ENCODE measurements around the gene PLEKHH1.

The PLEKHH1 gene

DNA sequence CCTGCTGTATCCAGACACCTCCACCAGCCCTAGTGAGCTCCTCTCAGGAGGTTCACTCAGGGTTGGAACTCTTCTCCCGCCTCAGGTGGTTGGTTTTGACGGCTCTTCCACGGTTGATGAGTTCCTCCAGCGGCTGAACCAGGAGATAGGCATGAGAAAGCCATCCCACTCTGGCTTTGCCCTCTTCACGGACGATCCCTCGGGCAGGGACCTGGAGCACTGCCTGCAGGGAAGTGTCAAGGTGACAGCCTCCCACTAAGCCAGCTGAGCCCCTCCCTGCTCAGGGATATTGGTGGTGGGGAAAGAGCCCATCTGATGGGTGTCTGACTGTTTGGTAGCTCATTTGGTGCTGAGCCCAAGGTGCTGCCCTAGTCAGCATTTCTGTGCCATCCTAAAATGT lies 46.5 kb downstream of the PLEKHH1 start (continued):
- TF ChIP-seq, protein P1, sequence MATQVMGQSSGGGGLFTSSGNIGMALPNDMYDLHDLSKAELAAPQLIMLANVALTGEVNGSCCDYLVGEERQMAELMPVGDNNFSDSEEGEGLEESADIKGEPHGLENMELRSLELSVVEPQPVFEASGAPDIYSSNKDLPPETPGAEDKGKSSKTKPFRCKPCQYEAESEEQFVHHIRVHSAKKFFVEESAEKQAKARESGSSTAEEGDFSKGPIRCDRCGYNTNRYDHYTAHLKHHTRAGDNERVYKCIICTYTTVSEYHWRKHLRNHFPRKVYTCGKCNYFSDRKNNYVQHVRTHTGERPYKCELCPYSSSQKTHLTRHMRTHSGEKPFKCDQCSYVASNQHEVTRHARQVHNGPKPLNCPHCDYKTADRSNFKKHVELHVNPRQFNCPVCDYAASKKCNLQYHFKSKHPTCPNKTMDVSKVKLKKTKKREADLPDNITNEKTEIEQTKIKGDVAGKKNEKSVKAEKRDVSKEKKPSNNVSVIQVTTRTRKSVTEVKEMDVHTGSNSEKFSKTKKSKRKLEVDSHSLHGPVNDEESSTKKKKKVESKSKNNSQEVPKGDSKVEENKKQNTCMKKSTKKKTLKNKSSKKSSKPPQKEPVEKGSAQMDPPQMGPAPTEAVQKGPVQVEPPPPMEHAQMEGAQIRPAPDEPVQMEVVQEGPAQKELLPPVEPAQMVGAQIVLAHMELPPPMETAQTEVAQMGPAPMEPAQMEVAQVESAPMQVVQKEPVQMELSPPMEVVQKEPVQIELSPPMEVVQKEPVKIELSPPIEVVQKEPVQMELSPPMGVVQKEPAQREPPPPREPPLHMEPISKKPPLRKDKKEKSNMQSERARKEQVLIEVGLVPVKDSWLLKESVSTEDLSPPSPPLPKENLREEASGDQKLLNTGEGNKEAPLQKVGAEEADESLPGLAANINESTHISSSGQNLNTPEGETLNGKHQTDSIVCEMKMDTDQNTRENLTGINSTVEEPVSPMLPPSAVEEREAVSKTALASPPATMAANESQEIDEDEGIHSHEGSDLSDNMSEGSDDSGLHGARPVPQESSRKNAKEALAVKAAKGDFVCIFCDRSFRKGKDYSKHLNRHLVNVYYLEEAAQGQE (tag by site-specific recombination; IDR thresholded peaks at IDR 0.05) = no peak
- TF ChIP-seq, protein P2, sequence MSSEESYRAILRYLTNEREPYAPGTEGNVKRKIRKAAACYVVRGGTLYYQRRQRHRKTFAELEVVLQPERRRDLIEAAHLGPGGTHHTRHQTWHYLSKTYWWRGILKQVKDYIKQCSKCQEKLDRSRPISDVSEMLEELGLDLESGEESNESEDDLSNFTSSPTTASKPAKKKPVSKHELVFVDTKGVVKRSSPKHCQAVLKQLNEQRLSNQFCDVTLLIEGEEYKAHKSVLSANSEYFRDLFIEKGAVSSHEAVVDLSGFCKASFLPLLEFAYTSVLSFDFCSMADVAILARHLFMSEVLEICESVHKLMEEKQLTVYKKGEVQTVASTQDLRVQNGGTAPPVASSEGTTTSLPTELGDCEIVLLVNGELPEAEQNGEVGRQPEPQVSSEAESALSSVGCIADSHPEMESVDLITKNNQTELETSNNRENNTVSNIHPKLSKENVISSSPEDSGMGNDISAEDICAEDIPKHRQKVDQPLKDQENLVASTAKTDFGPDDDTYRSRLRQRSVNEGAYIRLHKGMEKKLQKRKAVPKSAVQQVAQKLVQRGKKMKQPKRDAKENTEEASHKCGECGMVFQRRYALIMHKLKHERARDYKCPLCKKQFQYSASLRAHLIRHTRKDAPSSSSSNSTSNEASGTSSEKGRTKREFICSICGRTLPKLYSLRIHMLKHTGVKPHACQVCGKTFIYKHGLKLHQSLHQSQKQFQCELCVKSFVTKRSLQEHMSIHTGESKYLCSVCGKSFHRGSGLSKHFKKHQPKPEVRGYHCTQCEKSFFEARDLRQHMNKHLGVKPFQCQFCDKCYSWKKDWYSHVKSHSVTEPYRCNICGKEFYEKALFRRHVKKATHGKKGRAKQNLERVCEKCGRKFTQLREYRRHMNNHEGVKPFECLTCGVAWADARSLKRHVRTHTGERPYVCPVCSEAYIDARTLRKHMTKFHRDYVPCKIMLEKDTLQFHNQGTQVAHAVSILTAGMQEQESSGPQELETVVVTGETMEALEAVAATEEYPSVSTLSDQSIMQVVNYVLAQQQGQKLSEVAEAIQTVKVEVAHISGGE (tag by site-specific recombination; conservative IDR thresholded peaks at IDR 0.05; ENCODE audit: low read depth) = no peak

DNA sequence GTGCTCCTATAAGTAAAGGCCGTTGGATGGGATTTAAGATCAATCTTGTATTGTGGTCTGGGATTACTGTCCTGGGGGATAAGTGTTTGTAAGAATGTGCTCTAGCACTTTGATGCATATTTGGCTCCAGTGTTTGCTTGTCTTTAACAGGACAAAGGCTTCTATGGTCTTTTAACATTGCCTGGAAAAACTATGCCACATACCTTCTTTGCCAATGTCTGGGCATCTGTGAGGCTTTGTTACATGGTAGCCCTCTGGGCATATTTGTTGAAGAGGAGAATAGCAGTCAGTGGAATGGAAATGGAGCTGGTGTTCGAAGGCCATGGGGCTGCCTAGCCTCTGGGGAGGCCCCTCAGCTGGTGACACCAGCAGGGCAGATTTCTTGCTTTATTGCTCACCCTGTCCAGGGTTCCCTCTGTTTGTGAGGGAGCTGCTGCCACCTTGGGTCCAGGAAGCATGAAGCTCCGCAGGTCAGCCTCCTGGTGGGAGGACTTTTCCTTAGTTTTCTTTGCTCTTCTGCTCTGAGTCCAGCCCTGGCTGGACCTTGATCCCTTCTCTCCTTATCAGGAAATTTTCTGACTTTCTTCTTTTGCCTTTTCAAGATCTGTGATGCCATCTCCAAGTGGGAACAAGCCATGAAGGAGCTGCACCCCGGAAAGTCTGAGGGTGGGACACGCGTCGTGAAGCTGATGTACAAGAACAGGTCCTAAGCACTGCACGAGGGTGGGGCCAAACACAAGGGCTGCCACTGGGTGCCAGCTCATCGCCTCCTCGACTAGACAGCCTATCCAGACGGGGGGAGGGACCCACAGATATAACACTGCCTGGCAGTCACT lies 47.5 kb downstream of the PLEKHH1 start:
- CTCF ChIA-PET = interaction anchor here (0.6 to 8.8 kb wide), 8 partner anchors 9 to 153 kb away, joined by 3 to 131 read pairs (median 26); partner anchors contain the start of genes PIGH and RDH12
- TF ChIP-seq, protein P3, sequence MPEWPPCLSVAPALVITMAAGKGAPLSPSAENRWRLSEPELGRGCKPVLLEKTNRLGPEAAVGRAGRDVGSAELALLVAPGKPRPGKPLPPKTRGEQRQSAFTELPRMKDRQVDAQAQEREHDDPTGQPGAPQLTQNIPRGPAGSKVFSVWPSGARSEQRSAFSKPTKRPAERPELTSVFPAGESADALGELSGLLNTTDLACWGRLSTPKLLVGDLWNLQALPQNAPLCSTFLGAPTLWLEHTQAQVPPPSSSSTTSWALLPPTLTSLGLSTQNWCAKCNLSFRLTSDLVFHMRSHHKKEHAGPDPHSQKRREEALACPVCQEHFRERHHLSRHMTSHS (tag by site-specific recombination; IDR thresholded peaks at IDR 0.05) = no peak
- TF ChIP-seq, protein P4, sequence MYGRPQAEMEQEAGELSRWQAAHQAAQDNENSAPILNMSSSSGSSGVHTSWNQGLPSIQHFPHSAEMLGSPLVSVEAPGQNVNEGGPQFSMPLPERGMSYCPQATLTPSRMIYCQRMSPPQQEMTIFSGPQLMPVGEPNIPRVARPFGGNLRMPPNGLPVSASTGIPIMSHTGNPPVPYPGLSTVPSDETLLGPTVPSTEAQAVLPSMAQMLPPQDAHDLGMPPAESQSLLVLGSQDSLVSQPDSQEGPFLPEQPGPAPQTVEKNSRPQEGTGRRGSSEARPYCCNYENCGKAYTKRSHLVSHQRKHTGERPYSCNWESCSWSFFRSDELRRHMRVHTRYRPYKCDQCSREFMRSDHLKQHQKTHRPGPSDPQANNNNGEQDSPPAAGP (tag by site-specific recombination; IDR thresholded peaks at IDR 0.05) = no peak
- TF ChIP-seq, protein P5, sequence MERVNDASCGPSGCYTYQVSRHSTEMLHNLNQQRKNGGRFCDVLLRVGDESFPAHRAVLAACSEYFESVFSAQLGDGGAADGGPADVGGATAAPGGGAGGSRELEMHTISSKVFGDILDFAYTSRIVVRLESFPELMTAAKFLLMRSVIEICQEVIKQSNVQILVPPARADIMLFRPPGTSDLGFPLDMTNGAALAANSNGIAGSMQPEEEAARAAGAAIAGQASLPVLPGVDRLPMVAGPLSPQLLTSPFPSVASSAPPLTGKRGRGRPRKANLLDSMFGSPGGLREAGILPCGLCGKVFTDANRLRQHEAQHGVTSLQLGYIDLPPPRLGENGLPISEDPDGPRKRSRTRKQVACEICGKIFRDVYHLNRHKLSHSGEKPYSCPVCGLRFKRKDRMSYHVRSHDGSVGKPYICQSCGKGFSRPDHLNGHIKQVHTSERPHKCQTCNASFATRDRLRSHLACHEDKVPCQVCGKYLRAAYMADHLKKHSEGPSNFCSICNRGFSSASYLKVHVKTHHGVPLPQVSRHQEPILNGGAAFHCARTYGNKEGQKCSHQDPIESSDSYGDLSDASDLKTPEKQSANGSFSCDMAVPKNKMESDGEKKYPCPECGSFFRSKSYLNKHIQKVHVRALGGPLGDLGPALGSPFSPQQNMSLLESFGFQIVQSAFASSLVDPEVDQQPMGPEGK (tag by site-specific recombination; IDR thresholded peaks at IDR 0.05) = no peak
- TF ChIP-seq ZNF433 (tag by site-specific recombination; IDR thresholded peaks at IDR 0.05; ENCODE audit: low read depth) (no peak), ZNF391 (tag by site-specific recombination; IDR thresholded peaks at IDR 0.05; ENCODE audit: borderline replicate concordance, low read depth) (no peak), ZNF114 (tag by site-specific recombination; IDR thresholded peaks at IDR 0.05) (no peak), ZNF214 (tag by site-specific recombination; IDR thresholded peaks at IDR 0.05; ENCODE audit: borderline replicate concordance) (no peak), OSR2 (tag by site-specific recombination; IDR thresholded peaks at IDR 0.05) (no peak), REPIN1 (tag by site-specific recombination; IDR thresholded peaks at IDR 0.05; ENCODE audit: low read depth) (no peak), ZFP37 (tag by site-specific recombination; IDR thresholded peaks at IDR 0.05) (no peak)
- TF ChIP-seq, protein P6, sequence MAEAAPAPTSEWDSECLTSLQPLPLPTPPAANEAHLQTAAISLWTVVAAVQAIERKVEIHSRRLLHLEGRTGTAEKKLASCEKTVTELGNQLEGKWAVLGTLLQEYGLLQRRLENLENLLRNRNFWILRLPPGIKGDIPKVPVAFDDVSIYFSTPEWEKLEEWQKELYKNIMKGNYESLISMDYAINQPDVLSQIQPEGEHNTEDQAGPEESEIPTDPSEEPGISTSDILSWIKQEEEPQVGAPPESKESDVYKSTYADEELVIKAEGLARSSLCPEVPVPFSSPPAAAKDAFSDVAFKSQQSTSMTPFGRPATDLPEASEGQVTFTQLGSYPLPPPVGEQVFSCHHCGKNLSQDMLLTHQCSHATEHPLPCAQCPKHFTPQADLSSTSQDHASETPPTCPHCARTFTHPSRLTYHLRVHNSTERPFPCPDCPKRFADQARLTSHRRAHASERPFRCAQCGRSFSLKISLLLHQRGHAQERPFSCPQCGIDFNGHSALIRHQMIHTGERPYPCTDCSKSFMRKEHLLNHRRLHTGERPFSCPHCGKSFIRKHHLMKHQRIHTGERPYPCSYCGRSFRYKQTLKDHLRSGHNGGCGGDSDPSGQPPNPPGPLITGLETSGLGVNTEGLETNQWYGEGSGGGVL (tag by site-specific recombination; IDR thresholded peaks at IDR 0.05) = no peak
- TF ChIP-seq, protein P7, sequence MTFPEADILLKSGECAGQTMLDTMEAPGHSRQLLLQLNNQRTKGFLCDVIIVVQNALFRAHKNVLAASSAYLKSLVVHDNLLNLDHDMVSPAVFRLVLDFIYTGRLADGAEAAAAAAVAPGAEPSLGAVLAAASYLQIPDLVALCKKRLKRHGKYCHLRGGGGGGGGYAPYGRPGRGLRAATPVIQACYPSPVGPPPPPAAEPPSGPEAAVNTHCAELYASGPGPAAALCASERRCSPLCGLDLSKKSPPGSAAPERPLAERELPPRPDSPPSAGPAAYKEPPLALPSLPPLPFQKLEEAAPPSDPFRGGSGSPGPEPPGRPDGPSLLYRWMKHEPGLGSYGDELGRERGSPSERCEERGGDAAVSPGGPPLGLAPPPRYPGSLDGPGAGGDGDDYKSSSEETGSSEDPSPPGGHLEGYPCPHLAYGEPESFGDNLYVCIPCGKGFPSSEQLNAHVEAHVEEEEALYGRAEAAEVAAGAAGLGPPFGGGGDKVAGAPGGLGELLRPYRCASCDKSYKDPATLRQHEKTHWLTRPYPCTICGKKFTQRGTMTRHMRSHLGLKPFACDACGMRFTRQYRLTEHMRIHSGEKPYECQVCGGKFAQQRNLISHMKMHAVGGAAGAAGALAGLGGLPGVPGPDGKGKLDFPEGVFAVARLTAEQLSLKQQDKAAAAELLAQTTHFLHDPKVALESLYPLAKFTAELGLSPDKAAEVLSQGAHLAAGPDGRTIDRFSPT (tag by site-specific recombination; IDR thresholded peaks at IDR 0.05) = no peak
- Histone ChIP-seq H3K27ac (ENCODE audit: extremely low read depth, low read depth, low read length) (no peak overlapping the region), H3K4me3 (ENCODE audit: low read depth, low read length) (no peak overlapping the region), H3K9me3 (ENCODE audit: control insufficient read depth, insufficient read depth, low read depth, low read length) (no peaks in the 10 kb centered on the region), H3K36me3 (ENCODE audit: control insufficient read depth in 2 of 2, insufficient read depth in 1 of 2, low read length in 2 of 2) (peaks cover 0 to 85% of the 10 kb centered on the region in 2 experiments; a peak in 2 of 3 replicates), H3K4me1 (ENCODE audit: control insufficient read depth, insufficient read depth, low read length) (no peaks in the 10 kb centered on the region)
- POLR2A ChIA-PET = no interaction called here
